Measurements from ENCODE around the gene ITGB1BP1.

The ITGB1BP1 gene

GRCh38 chr2:9378433-9379390, 44.6 kb downstream of the ITGB1BP1 start:
- peaks cover 20% of the 10 kb centered on the region for H3K79me1 ChIP-seq (replicated peaks; ENCODE audit: low read length, poor library complexity, severe bottlenecking)
- H3K18ac ChIP-seq (ENCODE audit: low read depth in 1 of 2, low read length in 2 of 2) = peak overlapping the region; percentile 92 to 95
- H2BK5ac ChIP-seq (ENCODE audit: low read depth, low read length, poor library complexity, severe bottlenecking) = peak overlapping the region; percentile 81
- peak overlapping the region in 1 of 2 experiments; percentile 88 for H3K14ac ChIP-seq (ENCODE audit: low read length in 2 of 2)
- H3K4ac ChIP-seq (ENCODE audit: low read depth in 1 of 2, low read length in 2 of 2) = peak overlapping the region; percentile 97
- H3K9me3 ChIP-seq (ENCODE audit: control insufficient read depth, low read length) = no peaks in the 10 kb centered on the region
- peaks cover 22 to 60% of the 10 kb centered on the region in 2 experiments for H3K36me3 ChIP-seq (ENCODE audit: control insufficient read depth in 1 of 2, insufficient read depth in 2 of 2, low read depth in 1 of 2, low read length in 2 of 2)
- H3K27ac ChIP-seq (ENCODE audit: low read length, poor library complexity, severe bottlenecking) = peak overlapping the region; percentile 97
- H3K23ac ChIP-seq (ENCODE audit: low read length in 2 of 2) = no peak overlapping the region
- H4K91ac ChIP-seq (ENCODE audit: low read length) = peak overlapping the region; percentile 98
- H2BK15ac ChIP-seq (ENCODE audit: low read depth, poor library complexity, severe bottlenecking) = peak overlapping the region; percentile 60
- DNase-seq = peak; percentile 90
- peak overlapping the region; percentile 6 for H3K4me2 ChIP-seq (ENCODE audit: low read length, poor library complexity, severe bottlenecking)
- H4K8ac ChIP-seq (ENCODE audit: low read length) = peak overlapping the region; percentile 92
- WGBS = 52% methylated on average over 30 of the region's 30 CpGs
- peak overlapping the region; percentile 97 to 99 for H2BK12ac ChIP-seq (ENCODE audit: low read length in 2 of 2)
- peak overlapping the region; percentile 98 for H2AK5ac ChIP-seq (ENCODE audit: low read length, severe bottlenecking)
- peak overlapping the region in 1 of 2 experiments; percentile 32 for H3K4me3 ChIP-seq (ENCODE audit: insufficient read depth in 1 of 2, low read depth in 1 of 2, low read length in 2 of 2)
- H3K27me3 ChIP-seq (ENCODE audit: control insufficient read depth in 1 of 2, insufficient read depth in 1 of 2, low read length in 2 of 2) = no peaks in the 10 kb centered on the region
- H2AFZ ChIP-seq (ENCODE audit: low read depth, low read length) = peak overlapping the region; percentile 40
- peaks cover 38% of the 10 kb centered on the region for H3K4me1 ChIP-seq (ENCODE audit: control insufficient read depth, insufficient read depth, low read depth, low read length)
- peak overlapping the region; percentile 68 for H3K9ac ChIP-seq (ENCODE audit: low read length)
- peak overlapping the region; percentile 75 for H2BK120ac ChIP-seq (ENCODE audit: low read depth, low read length)

- Histone ChIP-seq H3K9ac (ENCODE audit: low read length) (no peak overlapping the region), H2AK5ac (ENCODE audit: low read length, severe bottlenecking) (peak overlapping the region; percentile 98), H3K9me3 (ENCODE audit: control insufficient read depth, low read length) (no peaks in the 10 kb centered on the region), H3K79me1 (replicated peaks; ENCODE audit: low read length, poor library complexity, severe bottlenecking) (peaks cover 18% of the 10 kb centered on the region), H3K27me3 (ENCODE audit: control insufficient read depth in 1 of 2, insufficient read depth in 1 of 2, low read length in 2 of 2) (no peaks in the 10 kb centered on the region), H4K91ac (ENCODE audit: low read length) (peak overlapping the region; percentile 90), H2AFZ (ENCODE audit: low read depth, low read length) (no peak overlapping the region), H3K27ac (ENCODE audit: low read length, poor library complexity, severe bottlenecking) (peak overlapping the region; percentile 97), H3K23ac (ENCODE audit: low read length in 2 of 2) (no peak overlapping the region), H2BK15ac (ENCODE audit: low read depth, poor library complexity, severe bottlenecking) (no peak overlapping the region), H2BK12ac (ENCODE audit: low read length in 2 of 2) (peak overlapping the region; percentile 75 to 98), H3K18ac (ENCODE audit: low read depth in 1 of 2, low read length in 2 of 2) (peak overlapping the region; percentile 93 to 95), H3K4me3 (ENCODE audit: insufficient read depth in 1 of 2, low read depth in 1 of 2, low read length in 2 of 2) (peak overlapping the region in 1 of 2 experiments; percentile 20), H3K4me1 (ENCODE audit: control insufficient read depth, insufficient read depth, low read depth, low read length) (peaks cover 48% of the 10 kb centered on the region), H4K8ac (ENCODE audit: low read length) (peak overlapping the region; percentile 86), H3K14ac (ENCODE audit: low read length in 2 of 2) (no peak overlapping the region), H3K36me3 (ENCODE audit: control insufficient read depth in 1 of 2, insufficient read depth in 2 of 2, low read depth in 1 of 2, low read length in 2 of 2) (peaks cover 24 to 60% of the 10 kb centered on the region in 2 experiments), H3K4ac (ENCODE audit: low read depth in 1 of 2, low read length in 2 of 2) (peak overlapping the region; percentile 73 to 97), H3K4me2 (ENCODE audit: low read length, poor library complexity, severe bottlenecking) (no peak overlapping the region), H2BK120ac (ENCODE audit: low read depth, low read length) (peak overlapping the region; percentile 75), H2BK5ac (ENCODE audit: low read depth, low read length, poor library complexity, severe bottlenecking) (no peak overlapping the region)
- 56% methylated on average over 8 of the region's 9 CpGs for WGBS
- DNase-seq = peak; percentile 36
These were observed 45.7 kb downstream of the ITGB1BP1 start for GRCh38 chr2:9377461-9378097.

GRCh38 chr2:9375857-9376428, 47.4 kb downstream of the ITGB1BP1 start:
- no peak overlapping the region for H2BK120ac ChIP-seq (ENCODE audit: low read depth, low read length)
- DNase-seq = no peak
- H3K79me1 ChIP-seq (replicated peaks; ENCODE audit: low read length, poor library complexity, severe bottlenecking) = peaks cover 17% of the 10 kb centered on the region
- H3K4me2 ChIP-seq (ENCODE audit: low read length, poor library complexity, severe bottlenecking) = no peak overlapping the region
- H3K27ac ChIP-seq (ENCODE audit: low read length, poor library complexity, severe bottlenecking) = no peak overlapping the region
- H4K8ac ChIP-seq (ENCODE audit: low read length) = no peak overlapping the region
- no peak overlapping the region for H3K18ac ChIP-seq (ENCODE audit: low read depth in 1 of 2, low read length in 2 of 2)
- 79% methylated on average over 3 of the region's 4 CpGs for WGBS
- H3K27me3 ChIP-seq (ENCODE audit: control insufficient read depth in 1 of 2, insufficient read depth in 1 of 2, low read length in 2 of 2) = no peaks in the 10 kb centered on the region
- H4K91ac ChIP-seq (ENCODE audit: low read length) = no peak overlapping the region
- peaks cover 47% of the 10 kb centered on the region for H3K4me1 ChIP-seq (ENCODE audit: control insufficient read depth, insufficient read depth, low read depth, low read length)
- H2BK12ac ChIP-seq (ENCODE audit: low read length in 2 of 2) = peak overlapping the region in 1 of 2 experiments; percentile 15
- peak overlapping the region; percentile 4 for H2BK15ac ChIP-seq (ENCODE audit: low read depth, poor library complexity, severe bottlenecking)
- peaks cover 23 to 60% of the 10 kb centered on the region in 2 experiments for H3K36me3 ChIP-seq (ENCODE audit: control insufficient read depth in 1 of 2, insufficient read depth in 2 of 2, low read depth in 1 of 2, low read length in 2 of 2)
- H3K9ac ChIP-seq (ENCODE audit: low read length) = no peak overlapping the region
- no peak overlapping the region for H3K4me3 ChIP-seq (ENCODE audit: insufficient read depth in 1 of 2, low read depth in 1 of 2, low read length in 2 of 2)
- H2AFZ ChIP-seq (ENCODE audit: low read depth, low read length) = no peak overlapping the region
- no peak overlapping the region for H3K23ac ChIP-seq (ENCODE audit: low read length in 2 of 2)
- no peak overlapping the region for H2BK5ac ChIP-seq (ENCODE audit: low read depth, low read length, poor library complexity, severe bottlenecking)
- no peak overlapping the region for H3K4ac ChIP-seq (ENCODE audit: low read depth in 1 of 2, low read length in 2 of 2)
- no peak overlapping the region for H3K14ac ChIP-seq (ENCODE audit: low read length in 2 of 2)
- peak overlapping the region; percentile 78 for H2AK5ac ChIP-seq (ENCODE audit: low read length, severe bottlenecking)
- H3K9me3 ChIP-seq (ENCODE audit: control insufficient read depth, low read length) = no peaks in the 10 kb centered on the region

Measured in mesenchymal stem cell (in vitro differentiated cells and primary cell).